ENCODE results near the gene CELSR1. TPM values are rescaled to one million over a fixed set of nuclear protein-coding genes. Genes with fewer than 3 reads are reported as not detected.

The CELSR1 gene
- total RNA-seq, 1 donor from 2014 or later = 27.9 TPM

DNA sequence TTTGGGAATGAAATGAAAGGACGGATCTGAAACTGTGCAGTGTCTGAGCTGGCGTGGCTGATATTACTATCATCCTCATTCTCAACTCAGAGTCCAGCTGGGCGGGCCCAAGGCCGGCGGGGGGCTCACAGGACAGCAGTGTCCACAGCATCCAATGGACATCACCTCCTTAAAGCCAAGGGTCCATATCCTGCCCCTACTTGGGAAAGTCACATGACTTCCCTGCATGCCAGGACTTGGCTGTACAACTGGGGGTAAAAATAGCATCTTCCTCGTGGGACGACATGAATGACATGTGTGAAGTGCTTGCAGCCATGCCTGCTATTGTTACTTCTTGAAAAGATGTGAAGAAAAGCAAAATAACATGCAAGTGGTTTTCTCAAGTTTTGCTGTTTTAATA, 119.7 kb downstream of the CELSR1 start:
- no peaks in the 10 kb centered on the region for H3K9me3 Mint-ChIP-seq (ENCODE audit: low read depth)
- peaks cover 1% of the 10 kb centered on the region for H3K36me3 Mint-ChIP-seq (ENCODE audit: low read depth)
- H3K4me1 Mint-ChIP-seq (ENCODE audit: low read depth) = peaks cover 32% of the 10 kb centered on the region
- TF ChIP-seq, protein P1, sequence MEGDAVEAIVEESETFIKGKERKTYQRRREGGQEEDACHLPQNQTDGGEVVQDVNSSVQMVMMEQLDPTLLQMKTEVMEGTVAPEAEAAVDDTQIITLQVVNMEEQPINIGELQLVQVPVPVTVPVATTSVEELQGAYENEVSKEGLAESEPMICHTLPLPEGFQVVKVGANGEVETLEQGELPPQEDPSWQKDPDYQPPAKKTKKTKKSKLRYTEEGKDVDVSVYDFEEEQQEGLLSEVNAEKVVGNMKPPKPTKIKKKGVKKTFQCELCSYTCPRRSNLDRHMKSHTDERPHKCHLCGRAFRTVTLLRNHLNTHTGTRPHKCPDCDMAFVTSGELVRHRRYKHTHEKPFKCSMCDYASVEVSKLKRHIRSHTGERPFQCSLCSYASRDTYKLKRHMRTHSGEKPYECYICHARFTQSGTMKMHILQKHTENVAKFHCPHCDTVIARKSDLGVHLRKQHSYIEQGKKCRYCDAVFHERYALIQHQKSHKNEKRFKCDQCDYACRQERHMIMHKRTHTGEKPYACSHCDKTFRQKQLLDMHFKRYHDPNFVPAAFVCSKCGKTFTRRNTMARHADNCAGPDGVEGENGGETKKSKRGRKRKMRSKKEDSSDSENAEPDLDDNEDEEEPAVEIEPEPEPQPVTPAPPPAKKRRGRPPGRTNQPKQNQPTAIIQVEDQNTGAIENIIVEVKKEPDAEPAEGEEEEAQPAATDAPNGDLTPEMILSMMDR (IDR thresholded peaks at IDR 0.05) = no peak
- H3K27me3 Mint-ChIP-seq (ENCODE audit: low read depth) = no peaks in the 10 kb centered on the region
- H3K27ac Mint-ChIP-seq (ENCODE audit: unreplicated experiment) = peak overlapping the region; percentile 66
- DNase-seq (ENCODE audit: low spot score) = no peak
- H3K4me3 Mint-ChIP-seq (ENCODE audit: unreplicated experiment) = no peak overlapping the region

GRCh38 chr22:46416891-46417580, 120.4 kb downstream of the CELSR1 start:
- Mint-ChIP-seq H3K9me3 (ENCODE audit: low read depth) (no peaks in the 10 kb centered on the region), H3K4me3 (ENCODE audit: unreplicated experiment) (no peak overlapping the region), H3K4me1 (ENCODE audit: low read depth) (peaks cover 32% of the 10 kb centered on the region), H3K27ac (ENCODE audit: unreplicated experiment) (peak overlapping the region; percentile 88), H3K36me3 (ENCODE audit: low read depth) (peaks cover 1% of the 10 kb centered on the region), H3K27me3 (ENCODE audit: low read depth) (no peaks in the 10 kb centered on the region)
- no peak for DNase-seq (ENCODE audit: low spot score)
- TF ChIP-seq, protein P1 (IDR thresholded peaks at IDR 0.05) = no peak

- no peak overlapping the region for H3K4me3 Mint-ChIP-seq (ENCODE audit: unreplicated experiment)
- TF ChIP-seq, protein P1 (IDR thresholded peaks at IDR 0.05) = no peak
- peak overlapping the region; percentile 80 for H3K27ac Mint-ChIP-seq (ENCODE audit: unreplicated experiment)
- peaks cover 32% of the 10 kb centered on the region for H3K4me1 Mint-ChIP-seq (ENCODE audit: low read depth)
- no peaks in the 10 kb centered on the region for H3K9me3 Mint-ChIP-seq (ENCODE audit: low read depth)
- H3K27me3 Mint-ChIP-seq (ENCODE audit: low read depth) = no peaks in the 10 kb centered on the region
- peaks cover 1% of the 10 kb centered on the region for H3K36me3 Mint-ChIP-seq (ENCODE audit: low read depth)
- DNase-seq (ENCODE audit: low spot score) = no peak
Observed at GRCh38 chr22:46416520-46416871, 120.9 kb downstream of the CELSR1 start.

DNA sequence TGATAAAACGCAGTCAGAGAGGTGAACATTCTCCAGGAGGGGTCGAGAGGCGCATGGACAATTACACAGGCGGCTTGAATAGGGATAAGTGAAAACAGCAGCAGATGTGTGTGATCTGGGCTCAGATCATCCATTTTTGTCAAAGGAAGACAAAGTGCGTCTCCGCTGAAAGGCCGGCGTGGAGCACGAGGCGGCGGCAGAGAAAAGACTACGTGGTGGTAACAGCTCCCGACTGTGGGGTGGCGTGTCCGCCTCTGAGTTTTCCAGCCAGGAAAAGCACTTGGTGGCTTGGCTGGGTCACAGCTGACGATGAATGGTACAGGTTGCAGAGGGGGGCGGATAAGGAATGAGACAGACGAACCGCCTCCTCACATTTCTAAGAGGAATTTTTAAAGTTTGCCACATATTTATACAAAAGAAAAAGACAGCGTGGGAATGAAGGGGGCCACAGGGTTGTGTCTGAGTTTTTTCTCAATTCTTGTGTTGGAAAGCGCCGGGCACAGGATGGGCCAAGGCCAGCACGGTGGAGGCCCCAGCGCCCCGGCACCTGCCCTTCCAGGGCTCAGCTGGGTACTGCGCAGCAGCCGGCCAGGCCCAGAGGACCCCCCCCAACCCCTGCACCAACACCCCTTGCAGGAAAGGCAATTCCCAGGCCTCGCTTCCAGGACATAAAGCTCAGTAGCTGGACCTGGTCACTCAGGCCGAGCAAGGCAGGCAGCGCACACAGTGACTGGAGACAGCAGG, 121.5 kb downstream of the CELSR1 start:
- H3K4me1 Mint-ChIP-seq (ENCODE audit: low read depth) = peaks cover 31% of the 10 kb centered on the region
- no peak overlapping the region for H3K4me3 Mint-ChIP-seq (ENCODE audit: unreplicated experiment)
- TF ChIP-seq, protein P1 (IDR thresholded peaks at IDR 0.05) = no peak
- peaks cover 1% of the 10 kb centered on the region for H3K36me3 Mint-ChIP-seq (ENCODE audit: low read depth)
- peak overlapping the region; percentile 87 for H3K27ac Mint-ChIP-seq (ENCODE audit: unreplicated experiment)
- no peaks in the 10 kb centered on the region for H3K27me3 Mint-ChIP-seq (ENCODE audit: low read depth)
- no peaks in the 10 kb centered on the region for H3K9me3 Mint-ChIP-seq (ENCODE audit: low read depth)
- no peak for DNase-seq (ENCODE audit: low spot score)

DNA sequence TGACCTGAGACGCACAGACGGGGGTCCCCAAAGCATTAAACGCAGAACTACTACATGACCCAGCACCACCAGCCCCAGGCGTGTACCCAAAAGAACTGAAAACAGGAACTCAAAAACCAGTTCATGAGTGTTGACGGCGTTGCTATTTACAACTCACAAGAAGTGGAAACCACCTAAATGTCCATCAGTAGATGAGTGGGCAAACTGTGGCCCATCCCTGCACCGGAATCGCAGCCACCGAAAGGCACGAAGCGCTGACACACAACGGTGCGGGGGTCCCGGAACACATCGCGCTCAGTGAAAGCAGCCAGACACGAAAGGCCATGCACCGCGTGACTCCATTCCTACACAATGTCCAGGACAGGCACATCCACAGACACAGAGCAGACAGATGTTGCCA, 122.7 kb downstream of the CELSR1 start:
- TF ChIP-seq, protein P1 (IDR thresholded peaks at IDR 0.05) = no peak
- Mint-ChIP-seq H3K27ac (ENCODE audit: unreplicated experiment) (no peak overlapping the region), H3K4me1 (ENCODE audit: low read depth) (peaks cover 30% of the 10 kb centered on the region), H3K27me3 (ENCODE audit: low read depth) (no peaks in the 10 kb centered on the region), H3K9me3 (ENCODE audit: low read depth) (no peaks in the 10 kb centered on the region), H3K36me3 (ENCODE audit: low read depth) (peaks cover 4% of the 10 kb centered on the region), H3K4me3 (ENCODE audit: unreplicated experiment) (no peak overlapping the region)
- DNase-seq (ENCODE audit: low spot score) = no peak
